Raji (cell line): ENCODE results near the gene MICAL2.

Source experiments
- POLR2A ChIP-seq: IDR thresholded peaks from 2 replicates; pipeline ENCODE4 v1.6.1; 2011; ENCODE audit warnings: low read depth, low read length, control low read depth; ENCODE audit not compliant: insufficient read depth

Gene MICAL2

GRCh38 chr11:12212174-12212820, 101.9 kb downstream of the MICAL2 start:
- TF ChIP-seq POLR2A: no peak

DNA sequence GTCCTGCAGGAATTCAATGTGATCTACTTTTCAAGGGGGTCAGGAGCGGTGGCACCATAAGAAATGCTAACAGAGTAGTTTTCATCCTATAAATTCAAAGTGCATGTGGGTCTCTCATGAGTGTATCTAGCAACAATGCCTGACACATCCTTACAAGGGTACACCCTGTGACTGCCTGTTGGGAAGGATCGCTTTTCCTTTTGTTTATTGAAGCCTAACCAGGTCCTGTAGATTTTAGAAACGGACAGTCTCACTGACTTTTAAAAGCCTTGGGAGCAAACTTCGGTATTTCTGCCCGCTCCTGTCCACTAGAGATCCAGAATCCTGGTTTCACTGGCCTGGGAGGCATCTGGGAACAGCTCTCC, 102.4 kb downstream of the MICAL2 start:
- no peak for TF ChIP-seq POLR2A

GRCh38 chr11:12213883-12214282, 103.5 kb downstream of the MICAL2 start:
- TF ChIP-seq POLR2A: no peak

DNA sequence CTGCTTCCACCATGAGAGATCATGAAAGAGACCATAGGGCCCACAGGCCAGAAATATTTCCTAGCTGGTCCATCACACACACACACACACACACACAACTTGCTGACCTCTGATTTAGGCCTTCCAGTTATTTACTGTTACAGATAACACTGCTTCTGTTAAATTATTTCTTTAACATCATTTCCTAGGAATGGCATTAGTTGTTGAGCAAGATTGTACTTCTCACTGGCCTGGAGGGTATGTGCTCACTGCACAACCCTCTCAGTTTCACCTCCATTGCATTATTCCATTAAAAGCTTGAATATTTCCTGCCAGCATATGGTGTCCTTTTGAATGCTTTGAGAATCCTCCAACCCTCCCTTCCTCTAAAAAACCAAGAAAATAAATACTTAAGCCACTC, 104.4 kb downstream of the MICAL2 start:
- TF ChIP-seq POLR2A: no peak

GRCh38 chr11:12215181-12215593, 104.8 kb downstream of the MICAL2 start:
- no peak for TF ChIP-seq POLR2A

GRCh38 chr11:12216041-12216451, 105.7 kb downstream of the MICAL2 start:
- no peak for TF ChIP-seq POLR2A

GRCh38 chr11:12216671-12217374, 106.4 kb downstream of the MICAL2 start:
- TF ChIP-seq POLR2A: no peak

DNA sequence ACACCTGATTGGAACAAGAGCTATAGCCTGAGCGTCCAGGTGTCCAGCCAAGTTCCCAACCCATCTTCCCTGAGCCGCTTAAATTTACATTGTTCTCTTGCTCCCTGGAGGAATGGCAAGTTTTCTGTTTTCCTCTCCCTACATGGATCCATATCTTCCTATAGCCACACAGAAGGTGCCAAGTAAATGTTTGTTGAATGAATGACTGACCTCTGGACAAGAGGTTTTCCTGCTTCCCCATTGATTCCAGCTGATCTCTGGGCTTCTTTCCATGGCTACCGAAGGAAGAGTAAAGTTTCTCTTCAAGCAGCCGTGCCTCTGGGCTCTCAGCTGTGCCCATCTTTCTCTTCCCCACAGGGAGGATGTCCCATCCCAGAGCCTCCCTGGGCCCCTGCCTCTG, 107.5 kb downstream of the MICAL2 start:
- TF ChIP-seq POLR2A: no peak

GRCh38 chr11:12218909-12219308, 108.5 kb downstream of the MICAL2 start:
- TF ChIP-seq POLR2A: no peak

DNA sequence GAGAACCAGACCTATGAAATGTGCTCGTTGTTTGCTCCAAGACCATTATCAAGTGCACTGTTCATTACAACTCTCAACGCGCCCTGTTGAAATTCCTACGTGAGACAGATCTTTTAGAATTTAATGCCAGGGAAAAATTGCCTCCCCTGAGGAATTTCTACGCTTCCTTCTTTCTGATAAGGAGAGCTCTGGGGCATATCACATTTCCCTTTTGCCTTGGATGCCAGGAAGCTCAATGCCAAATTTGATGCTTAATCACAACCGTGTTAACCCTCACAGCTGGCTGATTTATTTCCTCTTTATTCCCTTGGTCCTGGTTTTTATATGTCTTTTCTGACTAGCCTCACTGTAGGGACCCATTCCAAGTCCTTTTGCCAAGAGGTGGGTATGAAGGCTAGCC, 109.4 kb downstream of the MICAL2 start:
- TF ChIP-seq POLR2A: no peak

DNA sequence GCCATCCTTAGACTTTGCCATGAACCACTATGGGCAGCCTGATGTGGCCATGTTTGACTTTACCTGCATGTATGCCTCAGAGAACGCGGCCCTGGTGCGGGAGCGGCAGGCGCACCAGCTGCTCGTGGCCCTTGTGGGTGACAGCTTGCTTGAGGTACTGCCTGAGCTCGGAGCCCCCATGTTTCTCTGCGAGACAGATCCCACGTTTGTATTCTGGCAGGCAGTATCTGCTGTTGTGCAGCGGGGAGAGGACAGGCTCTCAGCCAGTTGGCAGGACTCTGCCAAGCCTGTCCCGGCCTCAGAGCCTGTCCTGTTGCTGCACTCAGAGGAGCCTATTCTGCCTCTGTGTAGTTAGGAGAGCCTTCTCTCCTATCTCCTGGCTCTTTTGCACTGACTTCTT, 109.9 kb downstream of the MICAL2 start:
- TF ChIP-seq POLR2A: no peak

GRCh38 chr11:12221051-12221535, 110.7 kb downstream of the MICAL2 start:
- TF ChIP-seq POLR2A: no peak

GRCh38 chr11:12222055-12222792, 111.8 kb downstream of the MICAL2 start:
- no peak for TF ChIP-seq POLR2A

DNA sequence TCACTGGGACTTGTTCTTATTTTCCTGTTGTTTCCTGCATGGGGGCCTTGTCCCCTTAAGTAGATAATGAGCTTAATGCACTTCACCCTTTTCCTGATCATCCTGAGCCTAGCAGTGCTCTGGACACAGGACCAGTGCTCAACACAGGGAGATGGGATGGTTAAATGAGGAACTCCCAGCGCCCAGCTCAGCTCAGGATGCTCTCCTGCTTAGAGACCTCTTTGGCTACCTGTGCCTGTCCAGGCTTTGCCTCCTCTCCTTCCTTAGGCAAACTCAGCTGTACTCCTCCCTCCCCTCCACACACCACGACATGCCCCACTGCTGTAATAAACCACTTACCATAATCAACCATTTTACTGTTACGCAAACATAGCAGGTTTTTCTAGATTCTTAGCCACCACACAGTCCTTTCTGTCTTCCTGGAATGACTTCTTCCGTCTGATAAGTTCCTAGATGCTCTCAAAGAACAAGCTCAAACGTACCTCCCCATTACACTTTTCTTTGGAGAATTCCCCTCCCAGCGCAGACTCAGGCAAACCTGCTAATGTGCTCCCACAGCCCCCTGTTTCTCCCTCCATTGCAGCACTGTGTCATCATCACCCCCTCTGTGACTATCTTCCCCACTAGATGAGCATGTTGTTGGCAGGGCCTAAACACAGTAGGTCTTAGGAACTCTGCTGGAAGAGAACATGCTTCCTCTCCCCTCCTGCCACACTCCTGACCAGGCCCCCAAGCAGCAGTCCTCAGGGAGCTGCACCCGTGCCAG, 113.6 kb downstream of the MICAL2 start:
- TF ChIP-seq POLR2A: no peak

DNA sequence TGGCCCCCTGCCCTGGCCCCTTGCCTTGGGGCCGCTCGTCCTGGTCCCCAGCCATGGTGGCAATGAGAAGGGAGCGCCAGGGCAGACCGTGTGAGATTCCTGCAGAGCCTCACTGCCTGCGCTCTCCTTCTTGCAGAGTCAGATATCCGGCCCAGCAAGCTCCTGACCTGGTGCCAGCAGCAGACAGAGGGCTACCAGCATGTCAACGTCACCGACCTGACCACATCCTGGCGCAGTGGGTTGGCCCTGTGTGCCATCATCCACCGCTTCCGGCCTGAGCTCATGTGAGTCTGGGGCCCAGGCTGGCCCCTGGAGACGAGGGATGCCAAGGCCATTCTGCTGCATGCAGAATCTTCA, 114.1 kb downstream of the MICAL2 start:
- TF ChIP-seq POLR2A: no peak

DNA sequence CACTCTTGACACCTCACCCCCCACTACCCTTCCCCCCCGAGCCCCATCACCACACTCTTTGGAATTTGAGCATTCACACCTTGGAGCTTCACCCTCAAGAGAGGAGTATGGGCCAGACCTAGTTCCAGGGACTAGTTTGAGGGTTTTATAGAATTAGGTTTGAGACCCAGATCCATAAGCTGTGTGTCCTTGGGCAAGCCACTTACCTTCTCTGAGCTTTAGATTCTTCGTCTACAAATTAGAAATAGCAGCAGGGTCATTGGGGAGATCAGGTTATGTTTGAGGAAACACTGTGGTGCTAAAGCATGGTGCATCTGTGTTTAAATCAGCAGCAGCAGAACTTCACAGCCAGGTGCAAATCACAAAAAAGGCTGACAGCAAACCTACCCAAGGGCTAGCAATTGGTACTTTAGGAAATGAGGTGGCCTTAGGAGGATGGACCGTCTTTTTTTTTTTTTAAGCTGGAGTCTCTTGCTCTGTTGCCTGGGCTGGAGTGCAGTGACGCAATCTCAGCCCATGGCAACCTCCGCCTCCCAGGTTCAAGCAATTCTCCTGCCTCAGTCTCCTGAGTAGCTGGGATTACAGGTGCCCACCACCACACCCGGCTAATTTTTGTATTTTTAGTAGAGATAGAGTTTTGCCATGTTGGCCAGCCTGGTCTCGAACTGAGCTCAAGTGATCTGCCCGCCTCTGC, 114.8 kb downstream of the MICAL2 start:
- TF ChIP-seq POLR2A: no peak
